ENCODE results near the gene PACSIN1. TPM values are rescaled to one million over a fixed set of nuclear protein-coding genes. Genes with fewer than 3 reads are reported as not detected.

The PACSIN1 gene
- polyA plus RNA-seq, 5 donors: 0.24 to 0.76 (median 0.31) TPM

GRCh38 chr6:34526992-34527728 is 61.3 kb downstream of the PACSIN1 start:
- DNase-seq: peak; percentile 88 to 90

GRCh38 chr6:34527751-34528670 is 62.1 kb downstream of the PACSIN1 start:
- DNase-seq: no peak

- no peak for DNase-seq
These were observed 63.3 kb downstream of the PACSIN1 start for GRCh38 chr6:34528996-34529664.

- DNase-seq: peak; percentile 36 to 58
These were observed 63.9 kb downstream of the PACSIN1 start for GRCh38 chr6:34529665-34530327.

GRCh38 chr6:34530753-34531365 is 65.0 kb downstream of the PACSIN1 start:
- DNase-seq: no peak

GRCh38 chr6:34531580-34532201 is 65.8 kb downstream of the PACSIN1 start:
- peak; percentile 68 to 89 for DNase-seq

- DNase-seq: no peak
These were observed 66.4 kb downstream of the PACSIN1 start for GRCh38 chr6:34532230-34532629.

- no peak for DNase-seq
These were observed 68.3 kb downstream of the PACSIN1 start for GRCh38 chr6:34534146-34534545.

GRCh38 chr6:34534656-34535055 is 68.8 kb downstream of the PACSIN1 start:
- DNase-seq: no peak

GRCh38 chr6:34535199-34535598 is 69.3 kb downstream of the PACSIN1 start:
- no peak for DNase-seq

- no peak for DNase-seq
These were observed 69.8 kb downstream of the PACSIN1 start for GRCh38 chr6:34535646-34536045.

GRCh38 chr6:34536251-34536958 is 70.5 kb downstream of the PACSIN1 start:
- DNase-seq: peak; percentile 47 to 53

GRCh38 chr6:34536959-34537848 is 71.3 kb downstream of the PACSIN1 start:
- DNase-seq: no peak

GRCh38 chr6:34537922-34538550 is 72.2 kb downstream of the PACSIN1 start:
- DNase-seq: no peak

GRCh38 chr6:34538581-34538980 is 72.7 kb downstream of the PACSIN1 start:
- DNase-seq: no peak

GRCh38 chr6:34539181-34539580 is 73.3 kb downstream of the PACSIN1 start:
- DNase-seq: no peak

GRCh38 chr6:34540222-34540621 is 74.3 kb downstream of the PACSIN1 start:
- DNase-seq: no peak

GRCh38 chr6:34540841-34541240 is 75.0 kb downstream of the PACSIN1 start:
- DNase-seq: no peak

- DNase-seq: no peak
These were observed 77.5 kb downstream of the PACSIN1 start for GRCh38 chr6:34543421-34543820.
